Right renal pelvis (tissue), 4 donors: ENCODE data around the gene ATP13A1. TPM values are rescaled to one million over a fixed set of nuclear protein-coding genes. Genes with fewer than 3 reads are reported as not detected.
"Not testable (repeated sequence)": the region's sequence is repeated elsewhere in the genome, so short reads cannot be mapped to it uniquely, and the experiment has no call there.

Source experiments
- DNase-seq, 4 donors: peaks; one replicate each; pipeline ENCODE4 v3.0.0-alpha.2; 2013; ENCODE audit warnings: low read depth in 4 of 4, low spot score in 3 of 4, missing footprints in 1 of 4
- polyA plus RNA-seq, 4 donors: library from polyadenylated mRNA; unstranded; fragments of 120-200 nt; gene quantifications; one replicate each; pipeline ENCODE4 v1.2.1, GENCODE V29; 2013; ENCODE audit not compliant: insufficient read length in 4 of 4

ATP13A1 gene
- polyA plus RNA-seq = 10 to 100 TPM; 41.0 to 59.1 (median 53.0) TPM

GRCh38 chr19:19663256-19664120 is at the start of gene ATP13A1:
TSS of gene ATP13A1 (minus strand) at chr19:19663676. CDS start at chr19:19663666, 10 bp downstream.
- DNase-seq = peak; percentile 89 to 93 (median 92)

- DNase-seq = no peak
These were observed 48.7 kb upstream of the ATP13A1 start for GRCh38 chr19:19711934-19712828.

GRCh38 chr19:19711306-19711933 is 47.9 kb upstream of the ATP13A1 start:
- DNase-seq = no peak

GRCh38 chr19:19710506-19710905 is 47.0 kb upstream of the ATP13A1 start:
- DNase-seq = no peak

- DNase-seq = no peak
These were observed 41.4 kb upstream of the ATP13A1 start for GRCh38 chr19:19704836-19705235.

GRCh38 chr19:19700493-19700892 is 37.0 kb upstream of the ATP13A1 start:
- DNase-seq = not testable (repeated sequence)

GRCh38 chr19:19697589-19697988 is 34.1 kb upstream of the ATP13A1 start:
- DNase-seq = no peak

- no peak for DNase-seq
These were observed 32.9 kb upstream of the ATP13A1 start for GRCh38 chr19:19696386-19696785.

- no peak for DNase-seq
These were observed 28.2 kb upstream of the ATP13A1 start for GRCh38 chr19:19691683-19692082.

- DNase-seq = not testable (repeated sequence)
These were observed 25.5 kb upstream of the ATP13A1 start for GRCh38 chr19:19689023-19689422.

GRCh38 chr19:19687090-19687489 is 23.6 kb upstream of the ATP13A1 start:
- DNase-seq = no peak

- no peak for DNase-seq
These were observed 23.1 kb upstream of the ATP13A1 start for GRCh38 chr19:19686580-19686979.

- not testable (repeated sequence) for DNase-seq
These were observed 22.6 kb upstream of the ATP13A1 start for GRCh38 chr19:19686119-19686518.

GRCh38 chr19:19679176-19680073 is 15.9 kb upstream of the ATP13A1 start:
- DNase-seq = no peak

GRCh38 chr19:19677579-19677978 is 14.1 kb upstream of the ATP13A1 start:
- DNase-seq = no peak

- no peak for DNase-seq
These were observed 10.8 kb upstream of the ATP13A1 start for GRCh38 chr19:19674315-19674714.

- DNase-seq = no peak
These were observed 9.3 kb upstream of the ATP13A1 start for GRCh38 chr19:19672816-19673215.

- no peak for DNase-seq
These were observed 6.6 kb upstream of the ATP13A1 start for GRCh38 chr19:19670070-19670551.

GRCh38 chr19:19668230-19669012 is 4.9 kb upstream of the ATP13A1 start, which contains the start of gene ZNF101:
TSS of gene ZNF101 (plus strand) at chr19:19668839. CDS start at chr19:19668964, 125 bp downstream.
- peak; percentile 82 to 91 (median 85) for DNase-seq
